ENCODE results near the gene PITPNM3.

The PITPNM3 gene

DNA sequence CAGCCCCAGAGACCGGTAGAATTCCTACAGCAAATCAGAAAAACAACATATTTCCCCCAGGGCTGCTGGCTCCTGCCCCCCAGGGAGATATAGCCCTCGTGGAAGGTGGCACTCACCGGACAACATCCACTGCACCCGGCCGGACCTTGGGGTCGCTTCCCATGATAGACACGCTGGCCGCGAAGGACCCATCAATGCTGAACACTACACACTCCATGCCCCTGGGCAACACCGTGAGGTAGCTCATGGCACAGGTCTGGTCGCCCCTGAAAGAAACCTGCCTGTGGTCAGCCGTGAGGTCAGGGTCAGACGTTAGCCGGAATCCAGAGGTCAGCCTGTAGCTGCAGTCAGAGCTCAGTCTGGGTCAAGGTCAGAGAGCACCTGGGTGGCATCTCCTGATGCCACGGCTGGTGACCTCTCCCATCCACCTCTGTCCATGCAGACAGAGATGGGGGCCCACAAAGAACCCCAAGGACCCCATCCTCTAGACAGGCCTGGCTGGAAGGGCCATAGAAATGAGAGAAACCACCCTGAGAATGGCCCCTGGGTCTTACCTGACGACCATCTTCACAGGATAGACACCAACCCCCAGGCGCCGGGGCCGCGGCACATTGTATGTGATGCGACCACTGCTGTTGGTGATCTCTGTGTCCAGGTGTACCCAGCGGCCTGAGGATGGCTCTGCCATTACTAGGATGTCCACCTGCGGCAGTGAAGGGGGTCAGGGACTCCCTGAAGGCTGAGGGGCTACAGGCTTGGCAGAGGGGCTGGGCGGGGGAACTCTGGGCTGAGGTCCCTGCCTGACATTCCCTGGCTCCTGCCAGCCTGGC lies 92.5 kb downstream of the PITPNM3 start:
- no peak overlapping the region for H3K4me3 ChIP-seq (ENCODE audit: low read length)
- no peaks in the 10 kb centered on the region for H3K4me1 ChIP-seq (ENCODE audit: control insufficient read depth, insufficient read depth, low read length)
- H3K27me3 ChIP-seq (ENCODE audit: control insufficient read depth, insufficient read depth, low read length), result no peaks in the 10 kb centered on the region
- H3K9ac ChIP-seq (ENCODE audit: low read length), result no peak overlapping the region
- H3K27ac ChIP-seq (ENCODE audit: low read depth, low read length), result no peak overlapping the region
- peaks cover 2% of the 10 kb centered on the region for H3K36me3 ChIP-seq (ENCODE audit: control insufficient read depth, insufficient read depth, low read length)

DNA sequence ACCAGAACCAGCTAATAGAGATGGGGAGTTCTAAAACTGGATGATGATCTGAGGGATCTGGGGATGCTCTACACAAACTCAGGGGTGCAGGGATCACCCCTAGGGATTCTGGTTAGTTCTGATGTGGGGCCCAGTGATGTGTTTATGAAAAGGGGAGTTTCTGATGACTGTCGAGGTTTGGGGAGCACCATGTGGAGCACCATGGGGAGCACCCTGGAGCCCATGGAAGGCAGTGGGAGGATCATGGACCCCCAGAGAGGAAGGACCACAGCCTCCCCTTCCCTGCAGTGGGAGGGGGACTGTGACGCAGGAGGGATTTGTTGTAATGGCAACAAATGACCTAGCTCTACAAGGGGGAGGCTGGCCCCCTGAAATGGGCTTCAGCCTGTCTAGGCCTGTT lies 93.7 kb downstream of the PITPNM3 start:
- Histone ChIP-seq H3K4me1 (ENCODE audit: control insufficient read depth, insufficient read depth, low read length) (no peaks in the 10 kb centered on the region), H3K27me3 (ENCODE audit: control insufficient read depth, insufficient read depth, low read length) (no peaks in the 10 kb centered on the region), H3K4me3 (ENCODE audit: low read length) (no peak overlapping the region), H3K27ac (ENCODE audit: low read depth, low read length) (no peak overlapping the region), H3K36me3 (ENCODE audit: control insufficient read depth, insufficient read depth, low read length) (no peaks in the 10 kb centered on the region), H3K9ac (ENCODE audit: low read length) (no peak overlapping the region)

DNA sequence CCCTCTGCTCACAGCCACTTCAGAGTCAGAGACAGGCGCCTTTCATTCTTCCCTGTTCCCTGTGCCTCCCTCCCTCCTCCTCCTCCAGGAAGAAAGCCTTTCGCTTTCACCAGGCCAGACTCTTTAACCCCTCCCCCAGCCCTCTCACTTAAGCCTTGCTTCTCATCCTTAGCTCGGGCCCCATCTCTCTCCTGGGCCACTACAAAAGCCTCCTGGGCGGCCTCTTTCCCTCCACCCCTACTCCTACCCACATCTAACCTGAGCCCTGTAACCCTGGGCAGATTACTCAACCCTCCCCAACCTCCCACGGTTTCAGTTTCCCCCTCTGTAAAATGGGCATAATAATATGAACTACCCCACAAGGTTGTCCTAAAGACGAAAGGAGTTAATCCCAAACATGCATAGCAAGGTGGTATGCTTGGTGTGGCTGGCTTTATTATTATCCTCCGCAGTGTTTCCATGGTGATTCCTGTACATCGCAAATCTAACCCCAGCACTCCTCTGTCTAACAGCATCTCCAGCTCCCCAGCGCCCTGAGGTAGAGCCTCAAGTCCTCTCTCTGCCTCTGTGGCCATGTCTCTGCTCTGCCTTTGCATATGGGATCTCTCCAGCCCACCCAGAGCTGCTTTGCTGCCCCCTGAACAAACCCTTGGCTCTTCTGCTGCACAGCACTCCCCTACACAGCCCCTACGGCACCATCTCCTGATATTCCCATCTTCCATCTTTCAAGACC lies 94.4 kb downstream of the PITPNM3 start:
- Histone ChIP-seq H3K9ac (ENCODE audit: low read length) (no peak overlapping the region), H3K36me3 (ENCODE audit: control insufficient read depth, insufficient read depth, low read length) (no peaks in the 10 kb centered on the region), H3K4me1 (ENCODE audit: control insufficient read depth, insufficient read depth, low read length) (no peaks in the 10 kb centered on the region), H3K27me3 (ENCODE audit: control insufficient read depth, insufficient read depth, low read length) (no peaks in the 10 kb centered on the region), H3K4me3 (ENCODE audit: low read length) (no peak overlapping the region), H3K27ac (ENCODE audit: low read depth, low read length) (no peak overlapping the region)

DNA sequence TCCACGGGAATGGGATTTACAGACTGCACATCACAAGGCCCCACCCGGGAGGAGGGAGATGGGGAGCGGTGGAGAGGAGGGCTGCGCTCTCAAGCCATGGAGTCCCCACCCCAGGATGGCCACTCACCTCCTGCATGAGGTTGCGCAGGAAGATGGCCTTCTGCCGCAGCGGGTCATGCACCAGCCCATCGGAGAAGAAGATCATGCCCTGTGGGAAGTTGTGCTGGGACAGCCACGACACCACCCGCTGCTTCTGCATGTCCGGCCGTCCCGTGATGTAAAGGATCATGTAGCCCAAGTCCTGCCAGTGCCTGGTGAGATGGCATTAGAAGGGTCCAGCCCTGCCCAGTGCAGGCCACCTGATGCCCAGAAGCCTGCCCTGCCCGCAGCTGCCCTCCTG lies 95.1 kb downstream of the PITPNM3 start:
- Histone ChIP-seq H3K4me3 (ENCODE audit: low read length) (no peak overlapping the region), H3K9ac (ENCODE audit: low read length) (no peak overlapping the region), H3K27me3 (ENCODE audit: control insufficient read depth, insufficient read depth, low read length) (no peaks in the 10 kb centered on the region), H3K27ac (ENCODE audit: low read depth, low read length) (no peak overlapping the region), H3K4me1 (ENCODE audit: control insufficient read depth, insufficient read depth, low read length) (no peaks in the 10 kb centered on the region), H3K36me3 (ENCODE audit: control insufficient read depth, insufficient read depth, low read length) (no peaks in the 10 kb centered on the region)

DNA sequence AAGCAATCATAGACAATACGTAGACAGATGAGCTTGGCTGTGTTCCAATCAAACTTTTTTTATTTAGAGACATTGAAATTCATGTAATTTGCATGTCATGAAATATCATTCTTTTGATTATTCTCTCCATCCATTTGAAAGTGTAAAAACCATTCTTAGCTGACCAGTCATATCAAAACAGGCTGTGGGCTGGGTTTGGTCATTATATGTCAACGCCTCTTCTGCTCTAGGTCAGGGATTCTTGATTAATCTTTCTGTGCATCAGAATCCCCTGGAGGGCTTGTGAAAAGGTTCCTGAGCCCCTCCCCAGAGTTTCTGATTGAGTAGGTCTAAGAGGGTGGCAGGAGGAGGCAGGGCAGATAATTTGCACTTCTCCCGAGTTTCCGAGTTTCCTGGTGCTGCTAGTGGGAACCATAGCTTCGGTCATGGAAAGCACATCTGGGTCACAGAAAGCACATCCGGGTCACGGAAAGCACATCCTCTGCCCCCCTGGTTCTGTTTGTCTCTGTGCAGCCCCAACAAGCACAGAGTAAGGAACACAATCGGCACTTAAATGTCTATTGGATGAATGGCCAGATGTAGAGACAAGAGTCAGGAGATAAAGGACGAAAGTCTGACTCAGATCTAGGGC lies 95.7 kb downstream of the PITPNM3 start:
- Histone ChIP-seq H3K4me3 (ENCODE audit: low read length) (no peak overlapping the region), H3K27me3 (ENCODE audit: control insufficient read depth, insufficient read depth, low read length) (no peaks in the 10 kb centered on the region), H3K4me1 (ENCODE audit: control insufficient read depth, insufficient read depth, low read length) (no peaks in the 10 kb centered on the region), H3K9ac (ENCODE audit: low read length) (no peak overlapping the region), H3K27ac (ENCODE audit: low read depth, low read length) (no peak overlapping the region), H3K36me3 (ENCODE audit: control insufficient read depth, insufficient read depth, low read length) (no peaks in the 10 kb centered on the region)

DNA sequence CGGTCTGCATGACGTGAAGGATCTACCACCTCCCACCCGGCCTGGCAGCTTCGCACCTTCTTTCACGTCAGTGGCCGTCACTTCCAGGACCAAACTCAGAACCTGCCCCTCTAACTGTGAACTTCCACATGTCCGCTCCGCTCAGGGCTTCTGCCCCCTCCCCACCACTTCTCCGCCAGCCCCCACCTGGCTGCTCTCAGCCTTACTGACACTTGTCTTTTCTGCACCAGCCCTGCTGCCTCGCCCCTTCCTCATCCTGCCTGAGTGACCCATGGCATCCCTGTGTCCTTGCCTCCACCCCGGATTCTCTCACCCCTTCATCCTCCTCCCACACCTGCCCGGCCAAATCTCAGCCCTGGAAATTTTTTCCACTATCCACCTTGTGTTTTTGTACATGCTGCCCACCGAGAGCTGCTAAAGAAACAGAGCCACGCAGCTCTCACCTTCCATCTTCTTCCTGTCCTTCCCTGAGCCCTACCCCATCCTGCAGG lies 97.8 kb downstream of the PITPNM3 start:
- H3K4me1 ChIP-seq (ENCODE audit: control insufficient read depth, insufficient read depth, low read length), result no peaks in the 10 kb centered on the region
- H3K27me3 ChIP-seq (ENCODE audit: control insufficient read depth, insufficient read depth, low read length), result peaks cover 2% of the 10 kb centered on the region
- no peak overlapping the region for H3K9ac ChIP-seq (ENCODE audit: low read length)
- H3K4me3 ChIP-seq (ENCODE audit: low read length), result no peak overlapping the region
- H3K36me3 ChIP-seq (ENCODE audit: control insufficient read depth, insufficient read depth, low read length), result no peaks in the 10 kb centered on the region
- H3K27ac ChIP-seq (ENCODE audit: low read depth, low read length), result no peak overlapping the region

DNA sequence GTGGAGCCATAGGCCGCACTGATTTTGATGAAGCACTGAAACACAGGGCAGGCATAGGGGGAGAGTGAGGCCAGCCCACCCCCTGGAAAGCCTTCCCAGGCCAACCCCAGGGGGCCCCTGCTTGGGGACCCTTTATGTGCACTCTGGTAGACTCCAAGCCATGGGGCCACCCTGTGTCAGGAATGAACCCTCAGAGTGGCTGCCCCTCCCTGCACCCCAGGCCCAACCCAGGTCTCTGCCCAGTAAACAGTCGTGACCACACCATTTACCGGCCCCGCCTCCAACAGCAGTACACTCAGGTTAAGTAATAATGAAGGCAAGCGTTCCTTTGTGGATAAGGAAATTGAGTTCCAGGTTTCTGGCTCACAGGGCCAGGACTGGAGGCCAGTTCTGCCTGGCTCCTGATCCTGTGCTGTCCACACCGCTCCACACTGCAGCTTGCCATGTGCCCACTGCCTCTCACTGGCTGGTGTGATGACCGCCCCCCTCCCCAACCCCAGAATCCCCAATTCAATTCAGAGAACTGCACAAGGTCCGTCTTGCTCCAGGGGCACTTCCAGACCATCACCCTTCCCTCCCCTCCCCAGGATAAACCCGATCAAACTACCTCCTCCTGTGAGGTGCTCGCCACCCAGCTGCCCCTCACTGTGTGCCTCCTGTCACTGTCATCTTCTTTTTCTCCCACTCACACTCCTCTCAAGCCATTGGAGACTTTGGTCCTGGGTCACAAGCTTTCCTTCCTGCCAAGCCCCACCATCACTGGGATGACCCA lies 98.5 kb downstream of the PITPNM3 start:
- no peak overlapping the region for H3K4me3 ChIP-seq (ENCODE audit: low read length)
- H3K27ac ChIP-seq (ENCODE audit: low read depth, low read length), result no peak overlapping the region
- H3K4me1 ChIP-seq (ENCODE audit: control insufficient read depth, insufficient read depth, low read length), result no peaks in the 10 kb centered on the region
- H3K9ac ChIP-seq (ENCODE audit: low read length), result no peak overlapping the region
- H3K36me3 ChIP-seq (ENCODE audit: control insufficient read depth, insufficient read depth, low read length), result no peaks in the 10 kb centered on the region
- peaks cover 2% of the 10 kb centered on the region for H3K27me3 ChIP-seq (ENCODE audit: control insufficient read depth, insufficient read depth, low read length)

DNA sequence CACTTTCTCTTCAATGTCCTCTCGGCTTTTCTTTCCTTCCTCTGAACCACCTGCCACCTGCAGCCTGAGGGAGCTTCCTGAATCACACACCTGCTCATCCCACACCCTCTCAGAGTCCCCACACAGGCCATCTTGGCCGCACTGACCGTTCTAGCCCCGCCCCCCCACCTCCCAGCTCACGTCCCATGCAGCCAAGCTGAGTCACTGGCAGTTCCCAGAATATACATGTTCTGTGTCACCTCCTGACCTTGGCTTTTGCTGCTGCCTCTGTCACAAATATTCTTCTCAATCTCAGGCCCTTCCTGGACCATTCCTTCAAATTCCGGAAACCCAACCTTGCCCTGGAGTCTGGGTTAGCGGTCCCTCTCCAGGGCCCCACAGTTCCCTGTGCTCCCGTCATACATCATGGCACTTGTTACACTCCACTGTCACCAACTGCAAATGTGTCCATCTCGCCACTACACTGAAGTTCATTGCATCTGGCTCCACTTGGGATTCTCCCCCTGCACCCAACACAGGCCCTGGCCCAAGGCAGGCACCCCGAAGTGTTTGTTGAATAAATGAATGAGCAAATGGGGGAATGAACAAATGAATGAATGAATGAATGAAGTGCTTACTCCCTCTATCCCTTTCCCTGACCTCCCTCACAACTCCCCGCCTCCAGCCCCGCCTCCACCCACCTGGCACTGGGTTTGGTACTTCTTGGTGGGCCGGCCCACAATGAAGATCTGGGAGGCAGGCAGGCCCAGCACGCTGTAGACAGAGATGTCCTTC lies 99.3 kb downstream of the PITPNM3 start:
- Histone ChIP-seq H3K27ac (ENCODE audit: low read depth, low read length) (no peak overlapping the region), H3K27me3 (ENCODE audit: control insufficient read depth, insufficient read depth, low read length) (peaks cover 2% of the 10 kb centered on the region), H3K4me1 (ENCODE audit: control insufficient read depth, insufficient read depth, low read length) (no peaks in the 10 kb centered on the region), H3K9ac (ENCODE audit: low read length) (no peak overlapping the region), H3K36me3 (ENCODE audit: control insufficient read depth, insufficient read depth, low read length) (no peaks in the 10 kb centered on the region), H3K4me3 (ENCODE audit: low read length) (no peak overlapping the region)

DNA sequence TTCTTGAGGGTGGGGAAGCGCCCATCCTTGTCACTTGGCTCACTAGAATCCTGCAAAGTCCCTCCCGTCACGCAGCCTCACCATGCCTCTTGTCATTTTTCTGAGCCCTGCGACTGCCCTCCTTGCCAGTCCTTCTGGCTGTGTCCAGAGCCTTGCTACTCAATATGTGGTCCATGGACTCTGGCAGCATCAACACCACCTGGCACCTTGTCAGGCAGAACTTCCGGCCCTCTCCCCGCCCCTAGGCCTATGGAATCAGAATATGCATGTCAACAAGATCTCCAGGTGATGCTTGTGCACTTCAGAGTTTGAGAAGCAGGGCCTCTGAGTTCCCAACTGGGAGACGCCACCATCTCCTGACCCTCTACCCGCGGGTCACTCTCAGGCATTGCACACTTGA lies 100.0 kb downstream of the PITPNM3 start:
- Histone ChIP-seq H3K4me1 (ENCODE audit: control insufficient read depth, insufficient read depth, low read length) (no peaks in the 10 kb centered on the region), H3K27ac (ENCODE audit: low read depth, low read length) (no peak overlapping the region), H3K36me3 (ENCODE audit: control insufficient read depth, insufficient read depth, low read length) (no peaks in the 10 kb centered on the region), H3K27me3 (ENCODE audit: control insufficient read depth, insufficient read depth, low read length) (peaks cover 2% of the 10 kb centered on the region), H3K9ac (ENCODE audit: low read length) (no peak overlapping the region), H3K4me3 (ENCODE audit: low read length) (no peak overlapping the region)

DNA sequence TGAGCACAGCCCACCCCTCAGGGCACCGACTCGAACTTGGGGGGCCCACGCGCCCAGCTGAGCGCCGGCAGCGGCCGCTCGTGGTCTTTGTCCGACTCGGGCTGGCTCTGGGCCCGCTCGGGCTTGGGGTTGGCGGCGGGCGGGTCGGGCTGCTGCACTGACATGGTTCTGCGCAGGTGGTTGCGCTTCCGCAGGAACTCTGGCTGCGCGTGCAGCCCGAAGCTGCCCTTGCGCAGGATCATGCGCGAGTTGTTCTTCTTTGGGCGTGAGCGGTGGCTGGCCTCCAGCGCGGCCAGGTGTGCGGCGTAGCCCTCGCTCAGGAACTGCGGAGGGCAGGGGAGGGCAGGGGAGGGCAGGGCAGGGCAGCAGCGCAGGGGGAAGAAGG lies 101.0 kb downstream of the PITPNM3 start:
- Histone ChIP-seq H3K9ac (ENCODE audit: low read length) (no peak overlapping the region), H3K27me3 (ENCODE audit: control insufficient read depth, insufficient read depth, low read length) (peaks cover 2% of the 10 kb centered on the region), H3K4me1 (ENCODE audit: control insufficient read depth, insufficient read depth, low read length) (no peaks in the 10 kb centered on the region), H3K27ac (ENCODE audit: low read depth, low read length) (no peak overlapping the region), H3K36me3 (ENCODE audit: control insufficient read depth, insufficient read depth, low read length) (peaks cover 1% of the 10 kb centered on the region), H3K4me3 (ENCODE audit: low read length) (no peak overlapping the region)

DNA sequence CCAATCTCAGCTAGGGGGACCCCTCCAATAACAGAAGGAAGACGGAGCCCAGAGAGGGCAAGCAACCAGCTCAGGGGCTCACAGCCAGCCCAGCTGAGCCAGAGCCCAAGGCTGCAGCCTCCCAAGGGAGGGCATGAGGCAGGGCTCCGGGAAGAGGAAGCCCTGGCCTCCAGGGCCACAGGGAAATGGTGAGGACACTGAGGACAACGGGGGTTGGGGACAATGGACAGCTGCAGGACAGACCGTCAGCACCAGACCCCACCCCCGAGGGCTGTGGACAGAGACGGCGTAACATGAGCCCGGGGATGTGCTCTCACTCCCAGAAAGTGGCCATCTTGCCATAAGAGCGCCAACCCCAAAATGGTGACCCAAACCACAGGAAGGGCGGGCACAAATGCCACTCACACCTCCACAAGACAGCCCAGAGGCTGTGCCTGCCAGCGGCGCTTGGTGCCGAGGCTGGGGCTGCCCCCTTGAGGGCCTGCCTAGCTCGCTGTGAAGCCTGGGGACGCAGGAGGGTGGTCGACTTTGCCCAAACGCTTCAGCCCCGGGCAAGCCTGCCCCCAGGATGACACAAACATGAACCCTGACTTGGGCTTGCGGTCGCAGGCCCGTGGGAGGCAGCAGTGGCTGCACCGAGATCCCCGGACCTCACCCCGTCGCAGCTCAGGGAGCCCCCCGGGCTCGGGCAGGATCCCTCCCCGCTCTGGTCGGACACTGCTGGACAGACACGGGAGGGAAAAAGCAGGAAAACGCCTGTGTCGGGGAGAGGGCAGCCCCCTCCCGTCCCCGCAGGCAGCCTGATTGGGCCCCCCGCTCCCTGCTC lies 101.6 kb downstream of the PITPNM3 start:
- Histone ChIP-seq H3K27me3 (ENCODE audit: control insufficient read depth, insufficient read depth, low read length) (peaks cover 2% of the 10 kb centered on the region), H3K4me3 (ENCODE audit: low read length) (no peak overlapping the region), H3K36me3 (ENCODE audit: control insufficient read depth, insufficient read depth, low read length) (peaks cover 2% of the 10 kb centered on the region), H3K27ac (ENCODE audit: low read depth, low read length) (no peak overlapping the region), H3K4me1 (ENCODE audit: control insufficient read depth, insufficient read depth, low read length) (no peaks in the 10 kb centered on the region), H3K9ac (ENCODE audit: low read length) (no peak overlapping the region)

Measured in rectal smooth muscle tissue (tissue), 1 donor.